ENCODE data around the gene FRMD4A. TPM values are rescaled to one million over a fixed set of nuclear protein-coding genes. Genes with fewer than 3 reads are reported as not detected.
A peak's percentile ranks its signal among the peaks of the same experiment; 100 is the strongest.

Gene FRMD4A
- total RNA-seq, 2 donors from 2014 or later, result 55.9 to 81.0 TPM

DNA sequence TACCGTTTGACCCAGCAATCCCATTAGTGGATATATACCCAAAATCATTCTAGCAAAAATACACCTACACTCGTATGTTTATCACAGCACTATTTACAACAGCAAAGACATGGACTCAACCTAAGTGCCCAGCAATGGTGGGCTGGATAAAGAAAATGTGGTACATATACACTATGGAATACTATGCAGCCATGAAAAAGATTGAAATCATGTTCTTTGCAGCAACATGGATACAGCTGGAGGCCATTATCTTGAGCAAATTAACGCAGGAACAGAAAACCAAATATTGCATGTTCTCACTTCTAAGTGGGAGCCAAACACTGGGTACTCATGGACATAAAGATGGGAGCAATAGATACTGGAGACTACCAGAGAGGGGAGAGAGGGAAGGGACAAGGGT, 223.9 kb downstream of the FRMD4A start:
- Histone ChIP-seq H3K36me3 (no peaks in the 10 kb centered on the region), H3K27me3 (replicated peaks; ENCODE audit: insufficient read depth) (no peaks in the 10 kb centered on the region), H3K4me3 (no peak overlapping the region), H3K27ac (no peak overlapping the region), H3K4me1 (ENCODE audit: control insufficient read depth in 1 of 2, low read depth in 2 of 2) (no peaks in the 10 kb centered on the region), H3K9me3 (no peaks in the 10 kb centered on the region)
- ATAC-seq (ENCODE audit: insufficient number of reproducible peaks, low FRiP score, low read depth) (no peak), DNase-seq (ENCODE audit: low spot score) (no peak)
- TF ChIP-seq, protein P1, sequence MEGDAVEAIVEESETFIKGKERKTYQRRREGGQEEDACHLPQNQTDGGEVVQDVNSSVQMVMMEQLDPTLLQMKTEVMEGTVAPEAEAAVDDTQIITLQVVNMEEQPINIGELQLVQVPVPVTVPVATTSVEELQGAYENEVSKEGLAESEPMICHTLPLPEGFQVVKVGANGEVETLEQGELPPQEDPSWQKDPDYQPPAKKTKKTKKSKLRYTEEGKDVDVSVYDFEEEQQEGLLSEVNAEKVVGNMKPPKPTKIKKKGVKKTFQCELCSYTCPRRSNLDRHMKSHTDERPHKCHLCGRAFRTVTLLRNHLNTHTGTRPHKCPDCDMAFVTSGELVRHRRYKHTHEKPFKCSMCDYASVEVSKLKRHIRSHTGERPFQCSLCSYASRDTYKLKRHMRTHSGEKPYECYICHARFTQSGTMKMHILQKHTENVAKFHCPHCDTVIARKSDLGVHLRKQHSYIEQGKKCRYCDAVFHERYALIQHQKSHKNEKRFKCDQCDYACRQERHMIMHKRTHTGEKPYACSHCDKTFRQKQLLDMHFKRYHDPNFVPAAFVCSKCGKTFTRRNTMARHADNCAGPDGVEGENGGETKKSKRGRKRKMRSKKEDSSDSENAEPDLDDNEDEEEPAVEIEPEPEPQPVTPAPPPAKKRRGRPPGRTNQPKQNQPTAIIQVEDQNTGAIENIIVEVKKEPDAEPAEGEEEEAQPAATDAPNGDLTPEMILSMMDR (IDR thresholded peaks at IDR 0.05), result no peak

DNA sequence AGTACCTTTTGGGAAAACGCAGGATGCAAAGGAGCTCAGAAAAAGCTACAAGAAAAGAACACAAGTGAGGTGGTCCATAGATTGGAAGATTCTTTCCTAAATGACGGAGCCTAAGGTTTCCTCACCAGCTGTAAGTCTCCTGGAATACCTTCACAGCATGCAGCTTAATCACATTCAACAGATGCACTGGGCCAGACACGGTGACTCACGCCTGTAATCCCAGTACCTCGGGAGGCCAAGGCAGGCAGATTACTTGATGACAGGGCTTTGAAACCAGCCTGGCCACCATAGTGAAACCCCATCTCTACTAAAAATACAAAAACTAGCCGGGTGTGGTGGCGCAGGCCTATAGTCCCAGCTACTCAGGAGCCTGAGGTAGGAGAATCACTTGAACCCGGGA, 228.7 kb downstream of the FRMD4A start:
- Histone ChIP-seq H3K36me3 (no peaks in the 10 kb centered on the region), H3K4me3 (no peak overlapping the region), H3K27me3 (replicated peaks; ENCODE audit: insufficient read depth) (no peaks in the 10 kb centered on the region), H3K9me3 (no peaks in the 10 kb centered on the region), H3K4me1 (ENCODE audit: control insufficient read depth in 1 of 2, low read depth in 2 of 2) (no peaks in the 10 kb centered on the region), H3K27ac (no peak overlapping the region)
- TF ChIP-seq, protein P1 (IDR thresholded peaks at IDR 0.05), result no peak
- ATAC-seq (ENCODE audit: insufficient number of reproducible peaks, low FRiP score, low read depth), result no peak
- no peak for DNase-seq (ENCODE audit: low spot score)

DNA sequence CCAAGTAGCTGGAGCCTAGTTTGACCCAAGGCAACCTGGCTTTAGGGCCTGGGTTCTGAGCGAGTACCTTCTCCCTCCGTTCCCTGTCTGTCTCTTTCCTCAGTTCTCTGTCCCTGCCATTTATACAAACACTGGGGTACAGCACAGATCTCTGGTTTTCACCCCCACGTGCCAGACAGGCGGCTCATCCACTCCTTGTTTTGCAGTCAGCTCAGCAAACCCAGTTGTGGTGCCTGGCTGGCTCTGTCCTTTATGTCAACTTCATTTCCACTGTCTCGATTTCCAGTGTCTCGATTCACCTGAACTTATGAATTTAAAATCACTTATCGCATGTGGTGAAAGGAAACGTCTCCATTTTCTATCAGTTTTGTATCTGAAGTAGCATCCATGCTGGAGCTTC, 230.8 kb downstream of the FRMD4A start:
- ATAC-seq (ENCODE audit: insufficient number of reproducible peaks, low FRiP score, low read depth) (no peak), DNase-seq (ENCODE audit: low spot score) (no peak)
- no peaks in the 10 kb centered on the region for H3K4me1 ChIP-seq (ENCODE audit: control insufficient read depth in 1 of 2, low read depth in 2 of 2)
- H3K27me3 ChIP-seq (replicated peaks; ENCODE audit: insufficient read depth), result no peaks in the 10 kb centered on the region
- H3K9me3 ChIP-seq, result no peaks in the 10 kb centered on the region
- H3K27ac ChIP-seq, result no peak overlapping the region
- TF ChIP-seq, protein P1 (IDR thresholded peaks at IDR 0.05), result no peak
- H3K36me3 ChIP-seq, result no peaks in the 10 kb centered on the region
- no peak overlapping the region for H3K4me3 ChIP-seq

DNA sequence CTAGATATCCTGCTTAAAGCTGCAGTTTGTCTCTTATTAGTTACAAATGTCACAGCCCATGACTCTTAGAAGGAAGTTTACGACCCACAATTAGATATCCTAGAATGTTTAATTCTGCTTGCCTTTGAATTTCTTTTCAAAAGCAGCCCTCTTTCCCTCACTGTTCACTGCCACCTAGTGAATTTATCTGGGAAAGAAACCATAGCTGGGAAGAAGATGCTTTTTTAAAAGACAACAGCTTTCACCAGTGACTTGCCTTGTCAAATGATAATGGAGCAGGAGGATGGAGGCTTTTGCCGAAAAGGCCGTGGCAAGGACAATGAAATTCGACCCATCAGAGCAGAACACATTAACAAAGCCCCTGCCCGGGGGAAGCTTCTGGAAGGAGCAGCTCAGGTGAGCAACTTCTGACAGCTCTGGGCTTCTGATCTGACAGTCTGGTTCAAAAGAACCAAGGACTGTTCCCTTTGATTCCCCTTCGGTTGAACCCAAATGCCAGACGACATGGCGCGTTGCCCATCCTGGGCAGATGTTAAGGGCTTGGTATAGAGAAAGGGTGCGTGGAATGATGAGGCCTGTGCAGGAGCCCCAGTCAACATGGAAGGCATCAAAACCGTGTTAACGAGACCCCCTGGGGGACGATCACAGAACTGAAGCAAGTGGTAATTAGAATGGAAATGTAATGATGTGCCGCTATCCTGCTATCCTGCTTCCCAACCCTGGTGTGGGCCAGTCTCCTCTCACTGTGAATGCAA, 236.8 kb downstream of the FRMD4A start:
- Histone ChIP-seq H3K36me3 (no peaks in the 10 kb centered on the region), H3K27ac (no peak overlapping the region), H3K4me1 (ENCODE audit: control insufficient read depth in 1 of 2, low read depth in 2 of 2) (peaks cover 0 to 15% of the 10 kb centered on the region in 2 donors), H3K9me3 (no peaks in the 10 kb centered on the region), H3K27me3 (replicated peaks; ENCODE audit: insufficient read depth) (no peaks in the 10 kb centered on the region), H3K4me3 (no peak overlapping the region)
- TF ChIP-seq, protein P1 (IDR thresholded peaks at IDR 0.05), result peak; percentile 36
- no peak for ATAC-seq (ENCODE audit: insufficient number of reproducible peaks, low FRiP score, low read depth)
- no peak for DNase-seq (ENCODE audit: low spot score)

DNA sequence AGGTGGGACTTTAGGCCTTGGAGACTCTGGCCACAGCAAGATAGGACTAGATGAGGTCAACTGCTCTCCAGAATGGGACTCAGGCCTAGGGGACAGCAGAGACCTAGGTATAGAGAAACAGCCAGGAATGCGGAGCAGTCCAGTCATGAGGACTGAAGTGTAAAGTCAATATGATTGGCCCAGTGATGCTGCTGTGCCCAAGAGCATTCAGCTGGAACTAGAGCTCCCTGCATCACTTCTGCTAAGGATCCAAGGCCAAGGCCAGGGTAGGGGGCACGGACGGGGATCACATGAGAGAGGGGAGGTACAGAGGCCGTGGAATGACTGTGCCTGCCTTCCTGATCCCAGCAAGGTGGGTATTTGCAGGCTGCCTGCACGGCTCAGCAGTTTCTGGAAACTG, 237.9 kb downstream of the FRMD4A start:
- Histone ChIP-seq H3K27me3 (replicated peaks; ENCODE audit: insufficient read depth) (no peaks in the 10 kb centered on the region), H3K9me3 (no peaks in the 10 kb centered on the region), H3K27ac (no peak overlapping the region), H3K4me3 (no peak overlapping the region), H3K36me3 (no peaks in the 10 kb centered on the region), H3K4me1 (ENCODE audit: control insufficient read depth in 1 of 2, low read depth in 2 of 2) (peaks cover 0 to 19% of the 10 kb centered on the region in 2 donors)
- TF ChIP-seq, protein P1 (IDR thresholded peaks at IDR 0.05), result no peak
- DNase-seq (ENCODE audit: low spot score) (no peak), ATAC-seq (ENCODE audit: insufficient number of reproducible peaks, low FRiP score, low read depth) (no peak)
